HG03354 (cell line): ENCODE measurements around the gene CDC42BPB.
"Not testable (repeated sequence)": the region's sequence is repeated elsewhere in the genome, so short reads cannot be mapped to it uniquely, and the experiment has no call there.

Source experiments
- ATAC-seq: cut with Tn5 transposase; IDR thresholded peaks from one replicate; pipeline ENCODE4 v1.9.1; 2021; ENCODE audit warnings: mild to moderate bottlenecking; ENCODE audit not compliant: unreplicated experiment, poor library complexity, severe bottlenecking

Gene CDC42BPB

DNA sequence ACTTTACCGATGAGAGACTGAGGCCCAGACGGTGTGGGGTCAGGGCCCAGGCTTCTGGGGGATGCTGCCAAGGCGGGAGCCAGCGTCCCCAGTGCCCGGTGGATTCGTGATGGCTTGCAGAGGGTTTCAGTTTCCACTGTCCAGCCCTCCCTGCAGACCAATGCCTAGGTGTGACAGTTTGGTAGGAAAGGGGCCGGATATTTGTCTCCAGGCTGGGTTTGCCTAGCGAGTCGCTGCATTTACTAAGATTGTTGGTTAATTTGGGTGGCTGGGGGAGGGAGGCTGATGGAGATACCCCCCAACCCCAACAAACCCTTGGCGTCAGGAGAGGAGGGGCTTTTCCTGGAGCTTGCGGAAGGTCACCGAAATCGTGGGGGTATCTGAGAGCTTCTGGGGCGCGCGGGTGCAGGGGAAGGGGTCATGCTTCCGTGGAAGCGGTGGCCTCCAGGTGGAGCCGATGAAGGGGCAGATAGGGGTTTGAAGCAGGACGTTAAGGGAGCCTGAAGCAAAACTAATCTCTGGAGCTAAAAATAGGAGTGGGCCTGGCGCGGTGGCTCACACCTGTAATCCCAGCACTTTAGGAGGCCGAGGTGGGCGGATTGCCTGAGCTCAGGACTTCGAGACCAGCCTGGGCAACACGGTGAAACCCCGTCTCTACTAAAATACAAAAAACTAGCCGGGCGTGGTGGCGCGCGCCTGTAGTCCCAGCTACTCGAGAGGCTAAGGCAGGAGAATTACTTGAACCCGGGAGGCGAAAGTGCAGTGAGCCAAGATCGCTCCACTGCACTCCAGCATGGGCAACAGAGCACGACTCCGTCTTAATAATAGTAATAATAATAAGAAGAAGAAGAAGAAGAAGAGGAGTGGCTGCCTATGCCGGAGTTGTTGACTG is 1.1 kb upstream of the CDC42BPB start:
- no peak for ATAC-seq

DNA sequence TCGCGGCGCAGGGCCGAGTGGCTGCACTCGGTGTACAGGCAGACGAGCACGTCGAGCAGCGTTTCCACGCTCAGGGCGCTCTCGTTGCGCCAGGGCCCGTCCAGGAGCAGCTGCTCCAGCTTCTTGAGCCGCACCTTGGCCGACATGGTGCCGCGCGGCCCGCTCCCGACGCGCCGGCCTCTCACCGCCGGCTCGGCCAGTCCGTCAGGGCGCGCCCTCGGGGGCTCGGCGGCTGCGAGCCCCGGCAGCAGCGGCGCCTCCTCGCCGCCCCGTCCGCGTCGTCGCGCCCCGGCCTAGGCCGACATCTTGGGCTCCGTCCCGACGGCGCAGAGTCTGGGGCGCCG is 349 bp downstream of the CDC42BPB start:
- ATAC-seq: peak; percentile 29

DNA sequence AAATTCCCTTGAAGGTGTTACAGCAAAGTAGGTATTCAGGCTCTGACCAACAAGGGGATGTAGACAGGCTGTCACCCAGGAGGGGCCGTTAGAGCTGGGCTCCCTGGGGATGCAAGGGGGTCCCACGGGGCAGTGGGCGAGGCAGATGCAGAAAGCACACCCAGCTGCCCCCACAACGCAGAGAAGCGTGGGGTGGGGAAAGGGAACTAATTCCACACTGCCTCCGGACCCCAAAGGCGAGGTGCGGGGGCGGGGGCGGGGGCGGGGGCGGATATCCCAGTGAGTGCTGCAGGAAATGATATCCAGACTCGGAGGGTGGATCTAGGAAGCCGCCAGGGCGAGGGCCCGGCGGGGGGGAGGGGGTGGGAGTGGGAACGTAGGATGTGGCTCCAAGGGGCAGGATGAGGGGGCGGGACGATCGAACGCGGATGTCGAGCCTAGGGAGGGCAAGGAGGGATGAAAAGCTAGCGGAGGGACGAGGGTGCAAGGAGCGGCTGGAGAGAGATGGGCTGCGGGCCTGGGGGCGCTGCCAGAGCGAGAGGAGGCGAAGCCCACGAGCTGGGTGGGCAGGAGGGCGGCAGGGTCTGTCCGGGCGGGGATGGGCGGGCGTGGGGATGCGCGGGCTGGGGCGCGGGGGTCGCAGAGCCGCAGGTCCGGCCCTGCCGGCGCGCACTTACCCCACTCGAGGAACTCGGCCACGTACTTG is 874 bp downstream of the CDC42BPB start:
- ATAC-seq: no peak

DNA sequence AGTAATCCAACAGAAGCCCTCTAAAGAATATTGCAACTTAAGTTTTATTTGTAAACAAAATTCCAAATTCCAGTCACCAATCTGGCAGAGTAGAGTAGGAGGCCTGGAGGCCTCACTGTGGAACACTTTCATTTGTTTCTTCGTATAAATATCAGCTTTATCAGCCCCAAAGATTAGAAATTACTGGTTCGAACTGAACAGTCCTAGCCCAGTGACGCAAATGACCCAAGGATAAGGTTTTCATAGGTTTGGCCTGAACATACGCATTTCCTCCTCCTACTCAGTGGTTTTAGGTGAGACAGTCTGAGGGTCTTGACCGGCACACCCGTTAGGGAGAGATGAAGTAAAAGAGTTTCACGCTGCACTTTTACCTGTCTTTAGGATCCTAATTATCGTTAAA is 1.7 kb downstream of the CDC42BPB start:
- no peak for ATAC-seq

DNA sequence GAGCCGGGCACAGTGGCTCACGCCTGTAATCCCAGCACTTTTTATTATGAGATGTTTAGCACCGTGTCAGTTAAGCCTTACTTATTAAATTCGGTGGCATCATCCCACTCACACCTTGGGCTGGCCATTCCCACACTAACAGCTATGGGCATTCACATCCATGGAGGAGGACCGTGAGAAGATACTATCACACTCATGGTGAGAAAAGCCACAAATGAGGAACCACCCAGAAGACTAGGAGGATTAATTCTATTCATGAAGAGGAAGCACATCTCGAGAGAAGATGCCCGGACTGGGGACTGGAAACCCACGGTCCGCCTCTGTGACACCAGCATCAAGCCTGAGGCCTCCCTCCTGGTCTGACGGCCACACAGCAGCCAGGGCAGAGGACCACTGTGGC is 4.9 kb downstream of the CDC42BPB start:
- ATAC-seq: no peak

DNA sequence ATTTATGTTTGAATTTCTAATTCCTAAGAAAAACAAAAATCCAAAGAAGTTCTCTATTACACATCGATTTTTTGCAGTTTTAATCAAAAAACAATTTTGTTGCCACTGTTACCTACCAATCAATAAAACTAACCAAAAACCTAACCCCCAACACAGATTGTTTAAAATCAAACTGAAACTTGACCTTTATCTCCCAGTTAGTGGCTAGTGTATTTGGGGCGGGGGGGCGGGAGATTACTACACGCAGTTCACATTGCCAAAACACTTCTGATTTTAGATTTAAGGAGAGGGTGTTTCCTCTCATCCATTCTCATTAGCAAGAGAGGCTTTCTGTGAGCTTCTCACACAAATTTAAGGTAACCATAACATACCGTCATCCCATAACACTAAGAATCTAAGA is 6.4 kb downstream of the CDC42BPB start:
- ATAC-seq: no peak

DNA sequence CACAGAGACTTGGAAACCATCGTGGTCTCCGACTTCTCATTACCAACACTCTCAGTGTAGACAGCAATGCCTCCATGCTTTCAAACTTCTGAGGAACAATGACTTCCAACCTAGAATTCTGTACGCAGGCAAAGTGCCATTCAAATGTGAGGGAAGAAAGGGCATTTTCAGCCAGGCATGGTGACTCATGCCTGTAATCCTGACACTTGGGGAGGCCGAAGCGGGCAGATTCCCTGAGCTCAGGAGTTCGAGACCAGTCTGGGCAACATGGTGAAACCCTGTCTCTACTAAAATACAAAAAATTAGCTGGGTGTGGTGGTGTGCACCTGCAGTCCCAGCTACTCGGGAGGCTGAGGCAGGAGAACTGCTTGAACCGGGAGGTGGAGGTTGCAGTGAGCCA is 9.9 kb downstream of the CDC42BPB start:
- not testable (repeated sequence) for ATAC-seq

DNA sequence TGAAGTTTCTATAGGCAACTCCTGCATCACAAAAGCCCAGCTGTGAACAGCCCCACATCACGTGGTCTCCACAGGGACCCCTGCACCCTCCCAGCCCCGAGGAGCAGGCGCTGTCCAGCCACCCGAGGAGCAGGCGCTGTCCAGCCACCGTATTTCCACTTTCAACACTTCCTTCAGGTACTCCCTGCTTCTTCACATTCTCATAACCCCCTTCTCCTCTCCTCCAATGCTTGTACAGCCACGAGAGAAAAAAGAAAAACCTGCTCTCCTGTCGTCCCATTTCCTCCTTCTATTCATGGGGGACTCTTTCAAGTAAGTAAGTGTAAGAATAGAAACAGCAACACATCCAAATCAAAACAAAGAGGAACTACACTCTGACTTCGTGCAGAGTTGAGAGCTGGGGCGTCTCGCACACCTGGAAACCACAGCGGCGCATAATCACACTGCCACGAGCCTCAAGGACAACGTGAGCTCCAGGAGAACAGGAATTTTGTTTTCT is 11.9 kb downstream of the CDC42BPB start:
- no peak for ATAC-seq

DNA sequence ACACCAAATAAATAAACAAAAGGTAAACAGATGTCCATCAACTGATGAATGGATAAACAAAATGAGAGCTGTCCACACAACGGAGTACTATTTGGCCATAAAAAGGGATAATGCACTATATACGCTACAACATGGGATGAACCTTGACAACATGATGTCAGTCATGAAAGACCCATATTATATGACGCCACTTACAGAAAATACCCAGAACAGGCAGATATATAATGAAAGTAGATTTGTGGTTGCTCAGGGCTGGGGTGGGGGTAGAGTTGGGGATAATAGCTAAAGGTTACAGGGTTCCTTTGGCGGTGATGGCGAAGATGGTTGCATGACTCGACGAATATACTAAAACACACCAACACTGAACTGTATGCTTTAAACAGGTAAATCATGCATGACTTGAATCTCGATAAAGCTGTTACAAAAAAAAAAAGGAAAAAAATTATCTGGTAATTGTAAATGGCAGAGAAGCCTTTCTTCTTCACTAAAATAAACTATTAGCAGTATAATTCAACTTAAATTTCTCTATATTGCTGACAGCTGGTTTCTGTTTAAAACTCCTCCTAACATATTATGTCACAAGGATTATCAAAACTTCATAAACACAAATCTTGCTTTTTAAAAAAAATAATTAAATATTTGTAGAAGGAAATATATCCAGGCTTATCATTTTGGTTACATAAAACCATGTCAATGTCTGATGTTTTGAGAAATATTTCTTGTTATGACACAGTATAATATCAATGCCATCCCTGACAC is 13.9 kb downstream of the CDC42BPB start:
- no peak for ATAC-seq

DNA sequence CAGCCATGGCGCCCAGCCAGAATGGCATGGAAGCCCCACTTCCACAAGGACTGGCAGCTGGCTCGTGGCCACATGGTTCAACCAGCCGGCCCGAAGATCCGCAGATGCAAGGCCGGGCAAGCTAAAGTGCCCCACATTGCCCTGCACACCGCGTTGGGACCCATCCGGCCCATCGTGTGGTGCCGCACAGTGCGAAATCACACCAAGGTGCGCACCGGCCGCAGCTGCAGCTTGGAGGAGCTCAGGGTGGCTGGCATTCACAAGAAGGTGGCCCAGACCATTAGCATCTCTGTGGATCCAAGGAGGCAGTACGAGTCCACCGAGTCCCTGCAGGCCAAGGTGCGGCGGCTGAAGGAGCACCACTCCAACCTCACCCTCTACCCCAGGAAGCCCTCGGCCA is 15.9 kb downstream of the CDC42BPB start:
- no peak for ATAC-seq

DNA sequence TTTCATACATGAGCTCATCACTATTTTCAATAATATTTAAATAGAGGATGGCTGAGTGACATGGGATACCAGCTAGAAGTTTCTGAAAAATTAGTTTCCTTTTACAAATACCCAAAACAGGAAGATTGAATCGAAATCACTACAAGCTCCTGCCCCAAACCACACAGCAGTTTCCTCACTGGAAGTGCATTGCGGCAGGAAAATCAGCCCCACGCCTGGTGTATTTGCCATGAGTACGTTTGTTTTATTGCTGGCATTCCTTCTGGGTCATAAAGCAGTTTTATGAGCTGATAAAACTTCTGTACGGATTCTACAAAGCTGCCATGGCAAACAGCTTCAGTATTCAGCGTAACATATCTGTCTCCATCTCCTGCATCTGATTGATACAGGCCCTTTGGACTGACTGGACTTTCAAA is 23.7 kb downstream of the CDC42BPB start:
- no peak for ATAC-seq

DNA sequence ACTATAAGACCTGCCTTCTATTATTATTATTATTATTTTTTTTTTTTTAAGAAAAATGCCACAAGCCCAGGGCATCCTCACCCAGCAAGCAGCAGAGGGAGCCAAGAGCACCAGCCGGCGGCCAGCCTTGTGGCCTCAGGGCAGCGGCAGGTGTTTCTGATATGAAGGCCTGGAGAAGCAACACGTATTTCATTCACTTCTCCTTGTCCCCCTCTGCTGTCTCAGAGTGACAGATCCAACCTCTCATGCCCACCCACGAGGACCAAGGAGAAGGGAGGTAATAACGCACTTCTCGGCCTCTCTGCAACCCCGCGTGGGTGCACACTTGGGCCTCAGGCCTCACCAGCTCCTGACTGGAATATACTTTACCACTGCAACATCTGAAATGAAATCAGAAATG is 25.4 kb downstream of the CDC42BPB start:
- ATAC-seq: no peak

DNA sequence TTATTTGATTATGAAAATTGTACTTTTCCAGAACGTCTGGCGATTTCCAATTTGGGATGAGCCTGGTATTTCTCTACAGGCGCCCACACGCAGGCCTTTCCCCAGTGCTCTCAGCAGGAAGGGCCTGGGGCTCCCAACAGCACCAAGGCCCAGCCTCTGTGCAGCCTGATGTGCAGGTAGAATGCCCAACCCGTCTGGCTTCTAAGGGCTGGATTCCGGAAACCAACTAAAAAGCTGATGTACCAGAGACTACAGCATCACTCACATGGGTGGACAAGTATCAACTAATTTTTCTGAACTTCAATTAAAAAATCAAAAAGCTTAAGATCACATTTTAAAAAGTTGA is 25.8 kb downstream of the CDC42BPB start:
- ATAC-seq: no peak

DNA sequence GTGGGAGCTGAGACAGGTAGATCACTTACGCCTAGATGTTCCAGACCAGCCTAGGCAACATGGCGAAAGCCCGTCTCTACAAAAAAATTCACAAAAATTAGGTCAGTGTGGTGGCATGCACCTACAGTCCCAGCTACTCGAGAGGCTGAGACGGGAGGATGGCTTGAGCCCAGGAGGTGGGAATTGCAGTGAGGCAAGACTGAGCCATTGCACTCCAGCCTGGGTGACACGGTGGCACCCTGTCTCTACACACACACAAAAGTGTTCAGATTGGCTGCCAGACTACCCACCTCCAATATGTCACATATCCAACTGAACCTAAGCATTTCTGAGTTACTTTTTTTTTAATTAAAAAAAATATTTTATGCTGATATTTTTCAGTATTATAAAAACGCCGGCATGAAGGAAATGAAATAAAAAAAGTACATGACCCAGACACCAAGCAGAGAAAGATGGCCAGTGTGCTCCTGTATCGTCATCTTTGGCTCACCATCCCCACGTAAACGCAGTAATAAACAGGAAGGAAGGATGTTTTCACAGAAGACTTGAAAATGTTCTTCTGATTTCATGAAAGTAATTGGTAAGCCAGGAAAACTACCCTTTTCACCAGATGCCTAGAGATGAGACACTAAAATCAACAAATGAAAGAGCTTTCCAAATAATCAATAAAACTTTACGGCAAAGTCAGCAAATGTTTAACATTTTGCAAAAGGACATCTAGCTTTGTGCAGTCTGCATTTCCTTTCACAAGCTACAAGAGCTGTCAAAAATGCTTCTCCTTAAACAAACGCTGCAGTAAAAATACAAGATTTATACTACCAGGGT is 26.4 kb downstream of the CDC42BPB start:
- no peak for ATAC-seq

DNA sequence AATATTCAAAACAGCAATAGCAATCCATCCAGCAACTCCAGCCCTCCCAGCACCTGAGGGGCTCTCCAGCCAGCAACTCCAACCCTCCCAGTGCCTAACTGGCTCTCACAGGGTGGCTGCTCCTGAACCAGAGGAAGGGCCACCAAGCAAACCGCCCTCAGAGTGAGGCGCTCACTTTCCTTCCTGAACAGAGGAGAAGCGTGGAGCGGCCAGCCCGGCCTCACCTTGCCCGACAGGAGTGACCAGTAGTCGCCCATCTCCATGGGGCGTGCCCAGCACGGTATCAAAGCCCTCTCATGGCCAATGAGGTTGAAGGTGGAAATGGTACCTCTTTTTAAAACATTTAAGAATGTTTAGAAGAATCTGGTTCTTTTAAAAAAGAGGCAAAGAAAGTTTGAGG is 27.4 kb downstream of the CDC42BPB start:
- ATAC-seq: no peak

DNA sequence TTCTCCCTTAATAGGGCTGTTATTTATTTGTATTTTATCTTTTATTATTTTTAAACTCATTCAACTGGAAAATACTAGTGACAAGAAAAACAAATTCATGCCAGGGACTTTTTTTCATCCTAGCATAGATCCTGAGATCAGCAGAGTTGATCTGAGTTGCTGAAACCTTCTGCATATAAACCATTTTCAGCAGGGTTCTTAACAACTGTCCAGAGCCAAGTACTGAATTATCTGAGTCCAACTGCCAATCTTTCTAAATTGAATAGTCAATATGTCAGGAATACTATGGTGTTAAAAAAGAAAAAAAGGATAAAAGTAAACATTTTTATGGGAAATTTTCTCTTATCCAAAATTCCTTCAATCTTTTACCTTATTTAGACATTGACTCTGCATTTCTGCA is 28.6 kb downstream of the CDC42BPB start:
- no peak for ATAC-seq

DNA sequence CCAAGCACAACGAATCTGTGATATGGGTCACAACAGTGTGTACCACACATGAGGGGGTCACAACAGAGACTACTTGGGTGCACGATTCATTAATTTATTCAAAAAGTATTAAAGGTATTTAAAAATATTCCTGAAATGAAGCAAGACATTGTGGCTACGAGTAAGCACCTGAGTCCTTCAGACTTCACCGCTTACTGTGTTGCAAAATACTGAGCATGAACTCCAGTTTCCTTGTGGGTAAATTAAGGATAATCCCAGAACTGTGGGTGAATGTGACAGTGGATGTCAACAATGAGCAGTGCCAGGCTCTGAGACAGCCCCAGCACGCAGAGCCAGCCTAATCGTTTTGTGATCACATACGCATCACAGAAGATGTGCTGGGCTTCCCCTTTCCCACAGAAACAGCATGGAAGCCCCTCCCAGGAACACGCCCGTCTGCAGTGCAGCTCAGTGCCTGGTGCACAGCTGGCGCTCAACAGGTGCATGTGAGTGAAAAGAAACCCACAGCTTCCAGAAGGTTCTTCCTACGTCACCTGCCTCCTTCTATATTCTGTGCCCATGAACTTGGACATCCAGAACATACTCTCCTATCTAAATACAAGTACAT is 29.1 kb downstream of the CDC42BPB start:
- ATAC-seq: no peak

DNA sequence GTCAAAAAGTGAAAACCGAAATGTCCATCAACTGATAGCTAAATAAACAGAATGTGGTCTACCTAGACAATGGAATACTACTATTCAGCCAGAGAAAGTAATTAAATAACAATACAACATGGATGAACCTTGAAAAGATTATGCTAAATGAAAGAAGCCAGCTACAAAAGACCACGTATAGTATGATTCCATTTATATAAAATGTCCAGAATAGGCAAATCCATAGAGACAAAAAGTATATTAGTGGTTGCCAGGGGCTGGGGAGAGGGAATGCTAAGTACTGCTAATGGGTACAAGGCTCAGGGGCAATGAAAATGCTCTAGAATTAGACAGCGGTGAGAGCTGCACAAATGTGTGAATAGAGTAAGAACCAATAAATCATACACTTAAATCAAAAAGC is 29.9 kb downstream of the CDC42BPB start:
- no peak for ATAC-seq

DNA sequence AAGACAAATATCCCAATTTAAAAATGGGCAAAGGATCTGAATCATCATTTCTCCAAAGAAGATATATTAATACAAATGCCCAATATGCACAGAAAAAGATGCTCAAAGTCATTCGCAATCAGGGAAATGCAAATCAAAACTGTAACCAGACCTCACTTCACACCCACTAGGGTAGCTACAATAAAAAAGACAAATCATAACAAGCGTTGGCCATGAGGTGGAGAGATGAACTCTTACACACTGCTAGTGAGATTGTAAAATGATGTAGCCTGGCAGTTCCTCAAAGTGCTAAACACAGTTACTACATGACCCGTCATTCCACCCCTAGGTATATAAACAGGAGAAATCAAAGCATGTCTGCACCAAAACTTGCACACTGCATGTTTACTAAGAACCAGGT is 30.4 kb downstream of the CDC42BPB start:
- no peak for ATAC-seq
